Mesothelial cell of epicardium (in vitro differentiated cells): ENCODE results near the gene PPP6R2. TPM values are rescaled to one million over a fixed set of nuclear protein-coding genes. Genes with fewer than 3 reads are reported as not detected.

ENCODE experiments used
- DNase-seq, 2 experiments: peaks; one replicate each; pipeline ENCODE4 v3.0.0; 2021; ENCODE audit warnings: low spot score in 2 of 2; ENCODE audit not compliant: unreplicated experiment in 2 of 2
- H3K27ac Mint-ChIP-seq: 2 replicates; pipeline ENCODE4 v1.8.0; 2021; ENCODE audit warnings: mixed read lengths
- H3K27me3 Mint-ChIP-seq: 2 replicates; pipeline ENCODE4 v1.8.0; 2021; ENCODE audit warnings: low read depth, mixed read lengths
- H3K36me3 Mint-ChIP-seq: 2 replicates; pipeline ENCODE4 v1.8.0; 2021; ENCODE audit warnings: mixed read lengths
- H3K4me1 Mint-ChIP-seq: 2 replicates; pipeline ENCODE4 v1.8.0; 2021; ENCODE audit warnings: mixed read lengths
- H3K4me3 Mint-ChIP-seq: 2 replicates; pipeline ENCODE4 v1.8.0; 2021; ENCODE audit warnings: mild to moderate bottlenecking, moderate library complexity, mixed read lengths
- H3K9me3 Mint-ChIP-seq: 2 replicates; pipeline ENCODE4 v1.8.0; 2021; ENCODE audit warnings: mixed read lengths
- total RNA-seq: library from RNA; stranded (reverse); gene quantifications from 3 replicates; pipeline ENCODE4 v1.2.1, GENCODE V29; 2021
- TF ChIP-seq, protein P1 (sequence below): fragments of 200-600 bp; sonication (generic); IDR thresholded peaks from one replicate; pipeline ENCODE4 v1.5.0; 2021; ENCODE audit warnings: antibody characterized with exemption; ENCODE audit not compliant: unreplicated experiment

Gene PPP6R2
- total RNA-seq, 1 donor from 2014 or later, result 83.7 TPM

DNA sequence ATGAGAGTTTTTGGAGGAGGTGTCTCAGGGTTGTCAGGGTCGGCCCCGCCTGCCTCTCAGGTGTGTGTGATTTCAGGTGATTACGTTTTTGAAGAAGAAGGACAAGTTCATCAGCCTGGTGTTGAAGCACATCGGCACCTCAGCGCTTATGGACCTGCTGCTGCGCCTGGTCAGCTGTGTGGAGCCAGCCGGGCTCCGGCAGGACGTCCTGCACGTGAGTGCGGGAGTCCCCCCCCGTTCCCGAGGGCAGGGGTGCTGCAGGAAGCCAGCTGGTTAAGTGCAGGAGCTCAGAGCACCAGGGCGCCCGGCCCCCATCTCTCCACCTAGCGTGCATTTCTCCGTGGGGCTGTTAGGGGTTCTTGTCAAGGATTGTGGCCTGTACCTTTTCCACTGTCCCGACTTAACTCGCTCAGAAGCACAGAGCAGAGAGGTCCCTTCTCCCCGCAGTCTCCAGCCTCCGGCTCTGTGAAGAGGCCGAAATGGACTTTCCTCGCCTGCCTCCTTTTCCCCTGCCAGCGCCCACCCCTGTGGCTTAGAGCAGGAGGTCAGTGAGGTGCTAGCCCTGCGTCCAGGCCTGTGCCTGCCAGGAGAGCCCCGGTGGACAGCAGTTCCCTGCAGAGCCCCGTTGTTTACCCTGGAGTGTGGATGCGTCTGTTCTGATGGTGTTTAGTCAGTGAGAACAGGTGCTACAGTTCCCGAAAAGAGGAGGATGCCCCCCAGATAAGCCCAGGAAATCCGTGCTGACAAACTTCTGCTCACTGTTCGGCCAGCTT, 71.5 kb downstream of the PPP6R2 start:
- H3K9me3 Mint-ChIP-seq, result no peaks in the 10 kb centered on the region
- no peaks in the 10 kb centered on the region for H3K27me3 Mint-ChIP-seq
- TF ChIP-seq, protein P1, sequence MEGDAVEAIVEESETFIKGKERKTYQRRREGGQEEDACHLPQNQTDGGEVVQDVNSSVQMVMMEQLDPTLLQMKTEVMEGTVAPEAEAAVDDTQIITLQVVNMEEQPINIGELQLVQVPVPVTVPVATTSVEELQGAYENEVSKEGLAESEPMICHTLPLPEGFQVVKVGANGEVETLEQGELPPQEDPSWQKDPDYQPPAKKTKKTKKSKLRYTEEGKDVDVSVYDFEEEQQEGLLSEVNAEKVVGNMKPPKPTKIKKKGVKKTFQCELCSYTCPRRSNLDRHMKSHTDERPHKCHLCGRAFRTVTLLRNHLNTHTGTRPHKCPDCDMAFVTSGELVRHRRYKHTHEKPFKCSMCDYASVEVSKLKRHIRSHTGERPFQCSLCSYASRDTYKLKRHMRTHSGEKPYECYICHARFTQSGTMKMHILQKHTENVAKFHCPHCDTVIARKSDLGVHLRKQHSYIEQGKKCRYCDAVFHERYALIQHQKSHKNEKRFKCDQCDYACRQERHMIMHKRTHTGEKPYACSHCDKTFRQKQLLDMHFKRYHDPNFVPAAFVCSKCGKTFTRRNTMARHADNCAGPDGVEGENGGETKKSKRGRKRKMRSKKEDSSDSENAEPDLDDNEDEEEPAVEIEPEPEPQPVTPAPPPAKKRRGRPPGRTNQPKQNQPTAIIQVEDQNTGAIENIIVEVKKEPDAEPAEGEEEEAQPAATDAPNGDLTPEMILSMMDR, result no peak
- H3K36me3 Mint-ChIP-seq, result peaks cover 23% of the 10 kb centered on the region
- H3K4me3 Mint-ChIP-seq, result no peak overlapping the region
- H3K4me1 Mint-ChIP-seq, result no peaks in the 10 kb centered on the region
- no peak overlapping the region for H3K27ac Mint-ChIP-seq
- no peak for DNase-seq

GRCh38 chr22:50415426-50415825, 72.3 kb downstream of the PPP6R2 start:
- H3K27ac Mint-ChIP-seq, result no peak overlapping the region
- no peak for DNase-seq
- no peaks in the 10 kb centered on the region for H3K9me3 Mint-ChIP-seq
- TF ChIP-seq, protein P1, result no peak
- H3K27me3 Mint-ChIP-seq, result no peaks in the 10 kb centered on the region
- no peaks in the 10 kb centered on the region for H3K4me1 Mint-ChIP-seq
- no peak overlapping the region for H3K4me3 Mint-ChIP-seq
- peaks cover 28% of the 10 kb centered on the region for H3K36me3 Mint-ChIP-seq

DNA sequence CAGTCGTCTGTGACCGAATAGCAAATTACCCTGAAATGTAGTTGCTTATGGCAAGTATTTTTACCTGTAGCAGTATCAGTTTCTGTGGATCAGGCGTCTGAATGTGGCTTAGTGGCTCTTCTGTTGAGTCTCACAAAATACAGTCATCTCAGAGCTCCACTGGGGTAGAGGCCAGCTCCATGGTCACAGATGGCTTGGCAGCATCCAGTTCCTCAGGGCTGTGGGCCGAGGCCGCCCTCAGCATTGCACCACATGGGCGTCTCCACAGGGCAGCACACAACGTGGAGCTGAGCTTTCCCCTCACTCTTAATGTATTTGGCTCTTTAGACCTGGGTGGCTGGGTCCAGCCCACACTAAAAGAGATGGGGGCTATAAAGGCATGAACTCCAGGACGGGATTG, 73.9 kb downstream of the PPP6R2 start:
- Mint-ChIP-seq H3K27me3 (no peaks in the 10 kb centered on the region), H3K4me3 (no peak overlapping the region), H3K27ac (no peak overlapping the region), H3K4me1 (no peaks in the 10 kb centered on the region), H3K9me3 (no peaks in the 10 kb centered on the region), H3K36me3 (peaks cover 32% of the 10 kb centered on the region)
- no peak for DNase-seq
- TF ChIP-seq, protein P1, result no peak

- no peak overlapping the region for H3K27ac Mint-ChIP-seq
- H3K9me3 Mint-ChIP-seq, result no peaks in the 10 kb centered on the region
- H3K36me3 Mint-ChIP-seq, result peaks cover 32% of the 10 kb centered on the region
- H3K4me3 Mint-ChIP-seq, result no peak overlapping the region
- no peaks in the 10 kb centered on the region for H3K4me1 Mint-ChIP-seq
- H3K27me3 Mint-ChIP-seq, result no peaks in the 10 kb centered on the region
- no peak for DNase-seq
- TF ChIP-seq, protein P1, result no peak
These were observed 74.5 kb downstream of the PPP6R2 start for GRCh38 chr22:50417411-50418210.

- DNase-seq, result no peak
- TF ChIP-seq, protein P1, result no peak
- H3K36me3 Mint-ChIP-seq, result peaks cover 33% of the 10 kb centered on the region
- no peaks in the 10 kb centered on the region for H3K9me3 Mint-ChIP-seq
- no peaks in the 10 kb centered on the region for H3K27me3 Mint-ChIP-seq
- no peaks in the 10 kb centered on the region for H3K4me1 Mint-ChIP-seq
- H3K4me3 Mint-ChIP-seq, result no peak overlapping the region
- no peak overlapping the region for H3K27ac Mint-ChIP-seq
These were observed 75.5 kb downstream of the PPP6R2 start for GRCh38 chr22:50418624-50419023.
